Measurements from ENCODE around the gene DBNDD1. TPM values are rescaled to one million over a fixed set of nuclear protein-coding genes. Genes with fewer than 3 reads are reported as not detected.

The DBNDD1 gene
- total and polyA plus RNA-seq, 4 donors = 0.09 to 1.5 (median 0.82) TPM

GRCh38 chr16:90048347-90048722 lies 29.1 kb upstream of the DBNDD1 start:
- no peak overlapping the region for H3K27ac ChIP-seq (ENCODE audit: low read depth in 1 of 2, low read length in 2 of 2)
- H3K27me3 ChIP-seq (ENCODE audit: control insufficient read depth in 4 of 4, insufficient read depth in 4 of 4, low read length in 3 of 4) = no peaks in the 10 kb centered on the region
- H3K4me3 ChIP-seq (ENCODE audit: low read depth in 1 of 3, low read length in 3 of 3) = no peak overlapping the region
- no peak for TF ChIP-seq JUND (IDR thresholded peaks at IDR 0.05)
- TF ChIP-seq ZBTB33 (IDR thresholded peaks at IDR 0.05) = no peak
- no peak for TF ChIP-seq HNF4G (IDR thresholded peaks at IDR 0.05)
- no peak for TF ChIP-seq MAX (IDR thresholded peaks at IDR 0.05)
- no peak for TF ChIP-seq TAF1 (conservative IDR thresholded peaks at IDR 0.05)
- no peak for TF ChIP-seq EGR1 (IDR thresholded peaks at IDR 0.05; ENCODE audit: low read depth in 2 of 2)
- TF ChIP-seq SP1 (IDR thresholded peaks at IDR 0.05) = no peak
- TF ChIP-seq HNF4A (conservative IDR thresholded peaks at IDR 0.05) = no peak
- no peak for TF ChIP-seq RXRA (IDR thresholded peaks at IDR 0.05)
- TF ChIP-seq FOXA1 (IDR thresholded peaks at IDR 0.05) = no peak
- TF ChIP-seq, protein P1, sequence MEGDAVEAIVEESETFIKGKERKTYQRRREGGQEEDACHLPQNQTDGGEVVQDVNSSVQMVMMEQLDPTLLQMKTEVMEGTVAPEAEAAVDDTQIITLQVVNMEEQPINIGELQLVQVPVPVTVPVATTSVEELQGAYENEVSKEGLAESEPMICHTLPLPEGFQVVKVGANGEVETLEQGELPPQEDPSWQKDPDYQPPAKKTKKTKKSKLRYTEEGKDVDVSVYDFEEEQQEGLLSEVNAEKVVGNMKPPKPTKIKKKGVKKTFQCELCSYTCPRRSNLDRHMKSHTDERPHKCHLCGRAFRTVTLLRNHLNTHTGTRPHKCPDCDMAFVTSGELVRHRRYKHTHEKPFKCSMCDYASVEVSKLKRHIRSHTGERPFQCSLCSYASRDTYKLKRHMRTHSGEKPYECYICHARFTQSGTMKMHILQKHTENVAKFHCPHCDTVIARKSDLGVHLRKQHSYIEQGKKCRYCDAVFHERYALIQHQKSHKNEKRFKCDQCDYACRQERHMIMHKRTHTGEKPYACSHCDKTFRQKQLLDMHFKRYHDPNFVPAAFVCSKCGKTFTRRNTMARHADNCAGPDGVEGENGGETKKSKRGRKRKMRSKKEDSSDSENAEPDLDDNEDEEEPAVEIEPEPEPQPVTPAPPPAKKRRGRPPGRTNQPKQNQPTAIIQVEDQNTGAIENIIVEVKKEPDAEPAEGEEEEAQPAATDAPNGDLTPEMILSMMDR (IDR thresholded peaks at IDR 0.05; ENCODE audit: low read depth, low read length, missing input control) = no peak
- no peak for TF ChIP-seq GABPA (IDR thresholded peaks at IDR 0.05 in 1 of 2, conservative IDR thresholded peaks at IDR 0.05 in 1 of 2)
- DNase-seq (ENCODE audit: low spot score) = no peak
- 68% methylated on average over 12 of the region's 12 CpGs for WGBS
- peaks cover 0 to 17% (median 8%) of the 10 kb centered on the region in 4 donors for H3K4me1 ChIP-seq (ENCODE audit: control insufficient read depth in 4 of 4, insufficient read depth in 4 of 4, low read length in 3 of 4)
- peaks cover 0 to 8% (median 3%) of the 10 kb centered on the region in 4 donors for H3K36me3 ChIP-seq (ENCODE audit: control insufficient read depth in 4 of 4, insufficient read depth in 3 of 4, low read depth in 1 of 4, low read length in 3 of 4)
- no peak overlapping the region for H3K9ac ChIP-seq (ENCODE audit: low read depth in 1 of 2, low read length in 2 of 2)
- peaks cover 0 to 2% (median 0%) of the 10 kb centered on the region in 4 donors for H3K9me3 ChIP-seq (ENCODE audit: control insufficient read depth in 4 of 4, low read length in 3 of 4)

- DNase-seq (ENCODE audit: low spot score) = no peak
- H3K4me1 ChIP-seq (ENCODE audit: control insufficient read depth in 4 of 4, insufficient read depth in 4 of 4, low read length in 3 of 4) = peaks cover 0 to 17% (median 8%) of the 10 kb centered on the region in 4 donors
- TF ChIP-seq MAX (IDR thresholded peaks at IDR 0.05) = no peak
- no peak for TF ChIP-seq SP1 (IDR thresholded peaks at IDR 0.05)
- TF ChIP-seq ATF3 (IDR thresholded peaks at IDR 0.05) = no peak
- TF ChIP-seq, protein P1 (IDR thresholded peaks at IDR 0.05; ENCODE audit: low read depth, low read length, missing input control) = no peak
- TF ChIP-seq FOXA1 (IDR thresholded peaks at IDR 0.05) = no peak
- no peak for TF ChIP-seq HNF4A (conservative IDR thresholded peaks at IDR 0.05)
- TF ChIP-seq NR2F2 (IDR thresholded peaks at IDR 0.05) = no peak
- TF ChIP-seq REST (IDR thresholded peaks at IDR 0.05) = no peak
- no peak for TF ChIP-seq RAD21 (IDR thresholded peaks at IDR 0.05)
- TF ChIP-seq JUND (IDR thresholded peaks at IDR 0.05) = no peak
- TF ChIP-seq FOXA2 (IDR thresholded peaks at IDR 0.05) = no peak
- no peak for TF ChIP-seq HNF4G (IDR thresholded peaks at IDR 0.05)
- H3K9me3 ChIP-seq (ENCODE audit: control insufficient read depth in 4 of 4, low read length in 3 of 4) = no peaks in the 10 kb centered on the region
- WGBS = 22% methylated on average over 59 of the region's 59 CpGs
- no peaks in the 10 kb centered on the region for H3K27me3 ChIP-seq (ENCODE audit: control insufficient read depth in 4 of 4, insufficient read depth in 4 of 4, low read length in 3 of 4)
- peak overlapping the region; percentile 36 to 48 (median 46) for H3K4me3 ChIP-seq (ENCODE audit: low read depth in 1 of 3, low read length in 3 of 3)
- H3K9ac ChIP-seq (ENCODE audit: low read depth in 1 of 2, low read length in 2 of 2) = no peak overlapping the region
- H3K27ac ChIP-seq (ENCODE audit: low read depth in 1 of 2, low read length in 2 of 2) = peak overlapping the region; percentile 83 to 94
- H3K36me3 ChIP-seq (ENCODE audit: control insufficient read depth in 4 of 4, insufficient read depth in 3 of 4, low read depth in 1 of 4, low read length in 3 of 4) = peaks cover 0 to 11% (median 5%) of the 10 kb centered on the region in 4 donors
Measured at GRCh38 chr16:90047714-90048346, 28.6 kb upstream of the DBNDD1 start.
